HL-60 (cell line): ENCODE results near the gene ALDH7A1.

ENCODE experiments used
- DNase-seq, 2 experiments: peaks; one replicate each; pipeline ENCODE4 v3.0.0-alpha.2; 2010 to 2020; ENCODE audit warnings: low read depth in 1 of 2, low spot score in 1 of 2
- H3K27ac ChIP-seq: fragments of 250-450 bp; sonication (Bioruptor Pico); replicated peaks from 2 replicates; pipeline ENCODE4 v1.5.1; 2020; ENCODE audit warnings: mild to moderate bottlenecking, moderate library complexity
- H3K27me3 ChIP-seq: fragments of 250-450 bp; sonication (Bioruptor Pico); 2 replicates; pipeline ENCODE4 v1.5.1; 2021; ENCODE audit warnings: mild to moderate bottlenecking, moderate library complexity; ENCODE audit not compliant: insufficient read depth, poor library complexity, severe bottlenecking
- H3K4me3 ChIP-seq: replicated peaks from 2 replicates; pipeline ENCODE4 v1.5.1; 2011; ENCODE audit warnings: mild to moderate bottlenecking, control low read depth, low read length; ENCODE audit not compliant: insufficient read depth
- GABPA ChIP-seq: IDR thresholded peaks from 2 replicates; pipeline ENCODE4 v1.6.1; 2012; ENCODE audit warnings: low read depth
- POLR2AphosphoS5 ChIP-seq: IDR thresholded peaks from 2 replicates; pipeline ENCODE4 v1.6.1; 2012; ENCODE audit warnings: low read depth
- REST ChIP-seq: IDR thresholded peaks from 2 replicates; pipeline ENCODE4 v1.6.1; 2012; ENCODE audit warnings: low read depth; ENCODE audit not compliant: insufficient replicate concordance
- SPI1 ChIP-seq: IDR thresholded peaks from 2 replicates; pipeline ENCODE4 v1.6.1; 2012; ENCODE audit warnings: low read depth, mild to moderate bottlenecking, borderline replicate concordance
- TF ChIP-seq, protein P1 (sequence below): IDR thresholded peaks from one replicate; pipeline ENCODE4 v1.5.1; 2011; ENCODE audit warnings: low read length, control low read depth, inconsistent platforms; ENCODE audit not compliant: insufficient read depth

ALDH7A1 gene

GRCh38 chr5:126535856-126536545, 59.0 kb downstream of the ALDH7A1 start:
- TF ChIP-seq, protein P1, sequence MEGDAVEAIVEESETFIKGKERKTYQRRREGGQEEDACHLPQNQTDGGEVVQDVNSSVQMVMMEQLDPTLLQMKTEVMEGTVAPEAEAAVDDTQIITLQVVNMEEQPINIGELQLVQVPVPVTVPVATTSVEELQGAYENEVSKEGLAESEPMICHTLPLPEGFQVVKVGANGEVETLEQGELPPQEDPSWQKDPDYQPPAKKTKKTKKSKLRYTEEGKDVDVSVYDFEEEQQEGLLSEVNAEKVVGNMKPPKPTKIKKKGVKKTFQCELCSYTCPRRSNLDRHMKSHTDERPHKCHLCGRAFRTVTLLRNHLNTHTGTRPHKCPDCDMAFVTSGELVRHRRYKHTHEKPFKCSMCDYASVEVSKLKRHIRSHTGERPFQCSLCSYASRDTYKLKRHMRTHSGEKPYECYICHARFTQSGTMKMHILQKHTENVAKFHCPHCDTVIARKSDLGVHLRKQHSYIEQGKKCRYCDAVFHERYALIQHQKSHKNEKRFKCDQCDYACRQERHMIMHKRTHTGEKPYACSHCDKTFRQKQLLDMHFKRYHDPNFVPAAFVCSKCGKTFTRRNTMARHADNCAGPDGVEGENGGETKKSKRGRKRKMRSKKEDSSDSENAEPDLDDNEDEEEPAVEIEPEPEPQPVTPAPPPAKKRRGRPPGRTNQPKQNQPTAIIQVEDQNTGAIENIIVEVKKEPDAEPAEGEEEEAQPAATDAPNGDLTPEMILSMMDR = no peak
- TF ChIP-seq REST (no peak), POLR2AphosphoS5 (no peak), GABPA (no peak), SPI1 (no peak)
- H3K4me3 ChIP-seq = no peak overlapping the region
- H3K27me3 ChIP-seq = no peaks in the 10 kb centered on the region
- no peak for DNase-seq
- H3K27ac ChIP-seq = no peak overlapping the region

DNA sequence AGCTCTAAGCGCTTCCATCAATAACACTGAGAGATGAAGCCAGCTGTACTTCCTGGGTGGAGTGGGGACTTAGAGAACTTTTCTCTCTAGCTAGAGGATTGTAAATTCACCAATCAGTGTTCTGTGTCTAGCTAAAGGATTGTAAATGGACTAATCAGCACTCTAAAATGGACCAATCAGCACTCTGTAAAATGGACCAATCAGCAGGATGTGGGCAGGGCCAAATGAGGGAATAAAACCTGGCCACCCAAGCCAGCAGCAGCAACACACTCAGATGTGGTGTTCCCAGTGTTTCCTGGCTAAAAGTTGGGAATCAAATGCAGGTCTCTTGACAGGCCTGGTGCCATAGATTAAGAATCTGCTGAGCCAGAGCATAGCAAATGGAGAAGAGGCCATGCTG, 60.5 kb downstream of the ALDH7A1 start:
- TF ChIP-seq GABPA (no peak), POLR2AphosphoS5 (no peak), REST (no peak), SPI1 (no peak)
- TF ChIP-seq, protein P1 = no peak
- H3K27ac ChIP-seq = no peak overlapping the region
- no peak for DNase-seq
- no peaks in the 10 kb centered on the region for H3K27me3 ChIP-seq
- H3K4me3 ChIP-seq = no peak overlapping the region

GRCh38 chr5:126531543-126532120, 63.4 kb downstream of the ALDH7A1 start:
- Histone ChIP-seq H3K27me3 (no peaks in the 10 kb centered on the region), H3K27ac (no peak overlapping the region), H3K4me3 (no peak overlapping the region)
- no peak for DNase-seq
- no peak for TF ChIP-seq POLR2AphosphoS5

GRCh38 chr5:126527892-126528291, 67.1 kb downstream of the ALDH7A1 start:
- no peak overlapping the region for H3K27ac ChIP-seq
- no peaks in the 10 kb centered on the region for H3K27me3 ChIP-seq
- DNase-seq = no peak
- no peak overlapping the region for H3K4me3 ChIP-seq
- TF ChIP-seq REST (no peak), POLR2AphosphoS5 (no peak), GABPA (no peak), SPI1 (no peak)
- TF ChIP-seq, protein P1 = no peak
